Esophagus squamous epithelium (tissue), 4 donors: ENCODE measurements around the gene RIMOC1.

Source experiments
- POLR2A ChIP-seq, 4 donors: fragments of 450-650 bp; IDR thresholded peaks; one replicate each; pipeline ENCODE4 v1.6.1; 2017; ENCODE audit warnings: antibody characterized with exemption in 4 of 4, mild to moderate bottlenecking in 4 of 4, moderate library complexity in 3 of 4
- TF ChIP-seq, protein P1 (sequence below), 6 experiments: fragments of 450-650 bp in 4 of 6; fragments of 200-600 bp in 2 of 6; sonication (generic) in 2 of 6; IDR thresholded peaks; one replicate each; pipeline ENCODE4 v1.5.1; 2016 to 2019; ENCODE audit warnings: antibody characterized with exemption in 6 of 6, mild to moderate bottlenecking in 4 of 6, moderate library complexity in 4 of 6

- no peak for TF ChIP-seq POLR2A (IDR thresholded peaks at IDR 0.05)
- TF ChIP-seq, protein P1, sequence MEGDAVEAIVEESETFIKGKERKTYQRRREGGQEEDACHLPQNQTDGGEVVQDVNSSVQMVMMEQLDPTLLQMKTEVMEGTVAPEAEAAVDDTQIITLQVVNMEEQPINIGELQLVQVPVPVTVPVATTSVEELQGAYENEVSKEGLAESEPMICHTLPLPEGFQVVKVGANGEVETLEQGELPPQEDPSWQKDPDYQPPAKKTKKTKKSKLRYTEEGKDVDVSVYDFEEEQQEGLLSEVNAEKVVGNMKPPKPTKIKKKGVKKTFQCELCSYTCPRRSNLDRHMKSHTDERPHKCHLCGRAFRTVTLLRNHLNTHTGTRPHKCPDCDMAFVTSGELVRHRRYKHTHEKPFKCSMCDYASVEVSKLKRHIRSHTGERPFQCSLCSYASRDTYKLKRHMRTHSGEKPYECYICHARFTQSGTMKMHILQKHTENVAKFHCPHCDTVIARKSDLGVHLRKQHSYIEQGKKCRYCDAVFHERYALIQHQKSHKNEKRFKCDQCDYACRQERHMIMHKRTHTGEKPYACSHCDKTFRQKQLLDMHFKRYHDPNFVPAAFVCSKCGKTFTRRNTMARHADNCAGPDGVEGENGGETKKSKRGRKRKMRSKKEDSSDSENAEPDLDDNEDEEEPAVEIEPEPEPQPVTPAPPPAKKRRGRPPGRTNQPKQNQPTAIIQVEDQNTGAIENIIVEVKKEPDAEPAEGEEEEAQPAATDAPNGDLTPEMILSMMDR (IDR thresholded peaks at IDR 0.05): no peak
Measured at GRCh38 chr5:41875121-41875520, 29.0 kb upstream of the RIMOC1 start.
